K562 (cell line): Measurements from ENCODE around the gene HLCS. TPM values are rescaled to one million over a fixed set of nuclear protein-coding genes. Genes with fewer than 3 reads are reported as not detected.
A peak's percentile ranks its signal among the peaks of the same experiment; 100 is the strongest.

Experiments
- CEBPG ChIP-seq, 3 experiments: fragments of 200-800 bp in 1 of 3; sonication (Bioruptor generic) in 1 of 3; sonication (generic) in 1 of 3; formaldehyde crosslinking in 1 of 3; IDR thresholded peaks in 2 of 3; conservative IDR thresholded peaks in 1 of 3; 2 replicates each; pipeline versions ENCODE4 v1.6.1 to v1.8.0; 2016 to 2022; ENCODE audit warnings: missing compliant biosample characterization in 2 of 3, missing genetic modification characterization in 2 of 3, mild to moderate bottlenecking in 1 of 3, missing genetic modification reagents in 1 of 3
- ETS2 ChIP-seq: IDR thresholded peaks from 2 replicates; pipeline ENCODE4 v1.6.1; 2016; ENCODE audit warnings: borderline replicate concordance, missing genetic modification characterization, mild to moderate bottlenecking, moderate library complexity, missing compliant biosample characterization; ENCODE audit not compliant: poor library complexity, severe bottlenecking
- FOXM1 ChIP-seq, 2 experiments: fragments of 450-650 bp in 1 of 2; sonication (generic) in 1 of 2; formaldehyde crosslinking in 1 of 2; IDR thresholded peaks; 2 replicates each; pipeline versions ENCODE4 v1.6.1 to v1.9.0; 2017 to 2022; ENCODE audit warnings: low read depth in 2 of 2, mild to moderate bottlenecking in 2 of 2, missing genetic modification reagents in 1 of 2, moderate library complexity in 1 of 2
- HDAC2 ChIP-seq: fragments of 450-650 bp; IDR thresholded peaks from 2 replicates; pipeline ENCODE4 v1.6.1; 2016; ENCODE audit warnings: mild to moderate bottlenecking
- HDAC3 ChIP-seq: fragments of 450-650 bp; IDR thresholded peaks from 2 replicates; pipeline ENCODE4 v1.6.1; 2018; ENCODE audit warnings: borderline replicate concordance, mild to moderate bottlenecking, moderate library complexity; ENCODE audit not compliant: partially characterized antibody
- HNRNPK ChIP-seq: fragments of 200-400 bp; formaldehyde crosslinking; IDR thresholded peaks from one replicate; pipeline ENCODE4 v1.6.1; 2018; ENCODE audit warnings: mild to moderate bottlenecking, low read depth, low read length; ENCODE audit not compliant: poor library complexity, severe bottlenecking
- HOXB6 ChIP-seq: fragments of 250-450 bp; sonication (Bioruptor Pico); IDR thresholded peaks from 2 replicates; pipeline ENCODE4 v1.5.1; 2022; ENCODE audit warnings: mild to moderate bottlenecking, borderline replicate concordance
- POLR2G ChIP-seq: fragments of 200-400 bp; formaldehyde crosslinking; IDR thresholded peaks from 2 replicates; pipeline ENCODE4 v1.6.1; 2017; ENCODE audit warnings: low read depth, mild to moderate bottlenecking, antibody characterized with exemption, low read length, moderate library complexity
- ZNF695 ChIP-seq: fragments of 450-650 bp; formaldehyde crosslinking; IDR thresholded peaks from 2 replicates; pipeline ENCODE4 v1.4.0; 2020; ENCODE audit warnings: mild to moderate bottlenecking, moderate library complexity
- polyA plus RNA-seq, 8 experiments: library from polyadenylated mRNA; depleted of rRNA in 4 of 8; stranded (reverse) in 5 of 8; unstranded in 3 of 8; fragments of >200 nt; fragmentation: Nextera tagmentation in 2 of 8; fragmentation: Illumina TruSeq in 1 of 8; extraction: Ambion mirVana in 2 of 8; extraction: Trizol in 1 of 8; gene quantifications; 2 replicates each; pipeline versions ENCODE4 v1.2.1 to v1.2.3, GENCODE V29; 2011 to 2014; ENCODE audit warnings: inconsistent platforms in 1 of 8, missing spikeins in 1 of 8
- total RNA-seq, 7 experiments: library from RNA; depleted of rRNA in 6 of 7; stranded (reverse); fragments of >200 nt in 6 of 7; fragmentation: Illumina TruSeq in 2 of 7; extraction: Trizol in 2 of 7; gene quantifications; 2 replicates each; pipeline versions ENCODE4 v1.2.1 to v1.2.3, GENCODE V29; 2011 to 2021; ENCODE audit warnings: low replicate concordance in 1 of 7
- TF ChIP-seq, protein P1 (sequence below): fragments of 450-650 bp; IDR thresholded peaks from 2 replicates; pipeline ENCODE4 v1.6.1; 2016; ENCODE audit warnings: mild to moderate bottlenecking, moderate library complexity
- TF ChIP-seq, protein P2 (sequence below): fragments of 250-450 bp; sonication (Bioruptor Pico); IDR thresholded peaks from 2 replicates; pipeline ENCODE4 v1.5.0; 2021

The HLCS gene
- total and polyA plus RNA-seq, 9 of the 15 experiments (the other 6 are each of a cell fraction or from before 2014, with no cell fraction given): 3.0 to 21.5 (median 17.1) TPM

DNA sequence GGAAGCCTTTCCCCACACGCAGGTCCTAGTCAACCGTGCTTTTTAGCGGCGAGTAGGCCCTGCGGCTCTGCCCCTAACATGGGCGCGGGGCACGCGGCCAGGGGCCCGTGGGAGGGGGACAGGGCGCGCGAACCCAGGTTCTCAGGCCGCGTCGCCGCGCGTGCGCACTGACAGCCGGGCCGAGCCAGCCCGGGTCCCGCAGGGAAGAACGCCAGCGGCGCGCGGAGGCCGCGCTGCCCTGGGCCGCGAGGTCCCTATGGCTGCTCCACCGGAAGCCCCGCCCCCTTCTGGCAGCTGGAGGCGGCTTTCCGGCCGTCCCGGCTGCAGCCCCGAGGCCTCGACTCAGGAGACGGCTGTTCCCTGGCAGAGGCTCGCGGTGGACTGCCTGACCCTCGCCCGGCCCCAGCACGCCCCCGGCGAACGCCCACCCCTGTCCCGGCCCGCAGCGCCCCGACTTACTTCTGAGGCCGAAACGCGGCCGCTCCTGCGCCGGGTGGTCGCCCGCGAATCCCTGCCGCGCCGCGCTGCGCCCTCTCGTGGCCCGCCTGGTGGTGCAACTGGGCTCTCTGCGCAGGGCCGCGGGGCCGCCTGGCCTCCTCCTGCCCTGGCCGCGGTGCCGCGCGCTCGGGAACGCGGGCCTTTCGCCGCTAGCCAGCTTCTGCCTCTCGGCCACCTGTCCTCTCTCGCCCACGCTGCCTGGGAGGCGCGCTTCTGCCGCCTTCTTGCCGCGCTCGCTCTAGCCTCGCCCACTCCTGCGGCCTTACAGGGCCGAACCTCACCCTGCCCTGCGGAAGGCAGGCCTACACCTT lies 23.4 kb upstream of the HLCS start (continued):
- TF ChIP-seq, protein P1, sequence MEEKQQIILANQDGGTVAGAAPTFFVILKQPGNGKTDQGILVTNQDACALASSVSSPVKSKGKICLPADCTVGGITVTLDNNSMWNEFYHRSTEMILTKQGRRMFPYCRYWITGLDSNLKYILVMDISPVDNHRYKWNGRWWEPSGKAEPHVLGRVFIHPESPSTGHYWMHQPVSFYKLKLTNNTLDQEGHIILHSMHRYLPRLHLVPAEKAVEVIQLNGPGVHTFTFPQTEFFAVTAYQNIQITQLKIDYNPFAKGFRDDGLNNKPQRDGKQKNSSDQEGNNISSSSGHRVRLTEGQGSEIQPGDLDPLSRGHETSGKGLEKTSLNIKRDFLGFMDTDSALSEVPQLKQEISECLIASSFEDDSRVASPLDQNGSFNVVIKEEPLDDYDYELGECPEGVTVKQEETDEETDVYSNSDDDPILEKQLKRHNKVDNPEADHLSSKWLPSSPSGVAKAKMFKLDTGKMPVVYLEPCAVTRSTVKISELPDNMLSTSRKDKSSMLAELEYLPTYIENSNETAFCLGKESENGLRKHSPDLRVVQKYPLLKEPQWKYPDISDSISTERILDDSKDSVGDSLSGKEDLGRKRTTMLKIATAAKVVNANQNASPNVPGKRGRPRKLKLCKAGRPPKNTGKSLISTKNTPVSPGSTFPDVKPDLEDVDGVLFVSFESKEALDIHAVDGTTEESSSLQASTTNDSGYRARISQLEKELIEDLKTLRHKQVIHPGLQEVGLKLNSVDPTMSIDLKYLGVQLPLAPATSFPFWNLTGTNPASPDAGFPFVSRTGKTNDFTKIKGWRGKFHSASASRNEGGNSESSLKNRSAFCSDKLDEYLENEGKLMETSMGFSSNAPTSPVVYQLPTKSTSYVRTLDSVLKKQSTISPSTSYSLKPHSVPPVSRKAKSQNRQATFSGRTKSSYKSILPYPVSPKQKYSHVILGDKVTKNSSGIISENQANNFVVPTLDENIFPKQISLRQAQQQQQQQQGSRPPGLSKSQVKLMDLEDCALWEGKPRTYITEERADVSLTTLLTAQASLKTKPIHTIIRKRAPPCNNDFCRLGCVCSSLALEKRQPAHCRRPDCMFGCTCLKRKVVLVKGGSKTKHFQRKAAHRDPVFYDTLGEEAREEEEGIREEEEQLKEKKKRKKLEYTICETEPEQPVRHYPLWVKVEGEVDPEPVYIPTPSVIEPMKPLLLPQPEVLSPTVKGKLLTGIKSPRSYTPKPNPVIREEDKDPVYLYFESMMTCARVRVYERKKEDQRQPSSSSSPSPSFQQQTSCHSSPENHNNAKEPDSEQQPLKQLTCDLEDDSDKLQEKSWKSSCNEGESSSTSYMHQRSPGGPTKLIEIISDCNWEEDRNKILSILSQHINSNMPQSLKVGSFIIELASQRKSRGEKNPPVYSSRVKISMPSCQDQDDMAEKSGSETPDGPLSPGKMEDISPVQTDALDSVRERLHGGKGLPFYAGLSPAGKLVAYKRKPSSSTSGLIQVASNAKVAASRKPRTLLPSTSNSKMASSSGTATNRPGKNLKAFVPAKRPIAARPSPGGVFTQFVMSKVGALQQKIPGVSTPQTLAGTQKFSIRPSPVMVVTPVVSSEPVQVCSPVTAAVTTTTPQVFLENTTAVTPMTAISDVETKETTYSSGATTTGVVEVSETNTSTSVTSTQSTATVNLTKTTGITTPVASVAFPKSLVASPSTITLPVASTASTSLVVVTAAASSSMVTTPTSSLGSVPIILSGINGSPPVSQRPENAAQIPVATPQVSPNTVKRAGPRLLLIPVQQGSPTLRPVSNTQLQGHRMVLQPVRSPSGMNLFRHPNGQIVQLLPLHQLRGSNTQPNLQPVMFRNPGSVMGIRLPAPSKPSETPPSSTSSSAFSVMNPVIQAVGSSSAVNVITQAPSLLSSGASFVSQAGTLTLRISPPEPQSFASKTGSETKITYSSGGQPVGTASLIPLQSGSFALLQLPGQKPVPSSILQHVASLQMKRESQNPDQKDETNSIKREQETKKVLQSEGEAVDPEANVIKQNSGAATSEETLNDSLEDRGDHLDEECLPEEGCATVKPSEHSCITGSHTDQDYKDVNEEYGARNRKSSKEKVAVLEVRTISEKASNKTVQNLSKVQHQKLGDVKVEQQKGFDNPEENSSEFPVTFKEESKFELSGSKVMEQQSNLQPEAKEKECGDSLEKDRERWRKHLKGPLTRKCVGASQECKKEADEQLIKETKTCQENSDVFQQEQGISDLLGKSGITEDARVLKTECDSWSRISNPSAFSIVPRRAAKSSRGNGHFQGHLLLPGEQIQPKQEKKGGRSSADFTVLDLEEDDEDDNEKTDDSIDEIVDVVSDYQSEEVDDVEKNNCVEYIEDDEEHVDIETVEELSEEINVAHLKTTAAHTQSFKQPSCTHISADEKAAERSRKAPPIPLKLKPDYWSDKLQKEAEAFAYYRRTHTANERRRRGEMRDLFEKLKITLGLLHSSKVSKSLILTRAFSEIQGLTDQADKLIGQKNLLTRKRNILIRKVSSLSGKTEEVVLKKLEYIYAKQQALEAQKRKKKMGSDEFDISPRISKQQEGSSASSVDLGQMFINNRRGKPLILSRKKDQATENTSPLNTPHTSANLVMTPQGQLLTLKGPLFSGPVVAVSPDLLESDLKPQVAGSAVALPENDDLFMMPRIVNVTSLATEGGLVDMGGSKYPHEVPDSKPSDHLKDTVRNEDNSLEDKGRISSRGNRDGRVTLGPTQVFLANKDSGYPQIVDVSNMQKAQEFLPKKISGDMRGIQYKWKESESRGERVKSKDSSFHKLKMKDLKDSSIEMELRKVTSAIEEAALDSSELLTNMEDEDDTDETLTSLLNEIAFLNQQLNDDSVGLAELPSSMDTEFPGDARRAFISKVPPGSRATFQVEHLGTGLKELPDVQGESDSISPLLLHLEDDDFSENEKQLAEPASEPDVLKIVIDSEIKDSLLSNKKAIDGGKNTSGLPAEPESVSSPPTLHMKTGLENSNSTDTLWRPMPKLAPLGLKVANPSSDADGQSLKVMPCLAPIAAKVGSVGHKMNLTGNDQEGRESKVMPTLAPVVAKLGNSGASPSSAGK: peak; percentile 99
- TF ChIP-seq ETS2 (no peak), HDAC3 (no peak), ZNF695 (no peak), HNRNPK (peak; percentile 80), HDAC2 (no peak), CEBPG (CRISPR knock-in tag; IDR thresholded peaks at IDR 0.05) (no peak; the same call in 1 of the 2 replicates), CEBPG (tag; conservative IDR thresholded peaks at IDR 0.05 in 1 of 2, IDR thresholded peaks at IDR 0.05 in 1 of 2) (no peak), POLR2G (peak; percentile 93), HOXB6 (CRISPR knock-in tag) (no peak), FOXM1 (IDR thresholded peaks at IDR 0.05; ENCODE audit: low read depth) (no peak), FOXM1 (CRISPR knock-in tag; IDR thresholded peaks at IDR 0.05; ENCODE audit: low read depth) (peak; percentile 83)
- TF ChIP-seq, protein P2, sequence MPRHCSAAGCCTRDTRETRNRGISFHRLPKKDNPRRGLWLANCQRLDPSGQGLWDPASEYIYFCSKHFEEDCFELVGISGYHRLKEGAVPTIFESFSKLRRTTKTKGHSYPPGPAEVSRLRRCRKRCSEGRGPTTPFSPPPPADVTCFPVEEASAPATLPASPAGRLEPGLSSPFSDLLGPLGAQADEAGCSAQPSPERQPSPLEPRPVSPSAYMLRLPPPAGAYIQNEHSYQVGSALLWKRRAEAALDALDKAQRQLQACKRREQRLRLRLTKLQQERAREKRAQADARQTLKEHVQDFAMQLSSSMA (CRISPR knock-in tag): 0 out of 2 replicates have a peak, but pooled peaks have one; percentile 19
